IMR-90 (cell line): ENCODE measurements around the gene FRY. TPM values are rescaled to one million over a fixed set of nuclear protein-coding genes. Genes with fewer than 3 reads are reported as not detected.

Experiments
- ATAC-seq: fragments of 200-7000 bp; cut with Tn5 transposase; 2 replicates; pipeline ENCODE4 v1.9.1; 2020; ENCODE audit warnings: low read depth, mild to moderate bottlenecking, moderate library complexity
- BruUV-seq: library from RNA; stranded (reverse); fragments of 400-500 nt; replicated peaks from 2 replicates; lab custom pipeline; 2021; lab: Mats Ljungman, UMichigan
- CTCF ChIA-PET: fragments of 300-600 bp; formaldehyde crosslinking; extraction: SDS; loops from one replicate; lab custom pipeline; 2021; ENCODE audit warnings: antibody characterized with exemption; lab: Yijun Ruan, JAX
- POLR2A ChIA-PET: fragments of 300-600 bp; sonication (Branson Sonifier 250); formaldehyde crosslinking; loops from one replicate; lab custom pipeline; 2022; ENCODE audit warnings: antibody characterized with exemption; ENCODE audit not compliant: unreplicated experiment; lab: Charles Lee
- DNase-seq: peaks from one replicate; pipeline ENCODE4 v3.0.0; 2013
- H2AFZ ChIP-seq: replicated peaks from 2 replicates; pipeline ENCODE3; 2013; ENCODE audit warnings: low read length, mild to moderate bottlenecking; ENCODE audit not compliant: poor library complexity
- H2AK5ac ChIP-seq: 2 replicates; pipeline ENCODE4 v1.6.1; 2013; ENCODE audit warnings: low read depth, low read length, inconsistent platforms
- H2AK9ac ChIP-seq: replicated peaks from 2 replicates; pipeline ENCODE3; 2013; ENCODE audit warnings: mild to moderate bottlenecking, low read depth, low read length, moderate library complexity; ENCODE audit not compliant: poor library complexity
- H2BK120ac ChIP-seq: 2 replicates; pipeline ENCODE4 v1.6.1; 2013; ENCODE audit warnings: low read depth, low read length, inconsistent platforms
- H2BK15ac ChIP-seq: 3 replicates; pipeline ENCODE4 v1.6.1; 2013; ENCODE audit warnings: low read depth, low read length, inconsistent platforms
- H2BK20ac ChIP-seq: 2 replicates; pipeline ENCODE4 v1.6.1; 2013; ENCODE audit warnings: low read depth, mild to moderate bottlenecking, inconsistent platforms, low read length, moderate library complexity
- H2BK5ac ChIP-seq: 2 replicates; pipeline ENCODE4 v1.6.1; 2013; ENCODE audit warnings: mild to moderate bottlenecking, low read depth, low read length, inconsistent platforms; ENCODE audit not compliant: poor library complexity, severe bottlenecking
- H3K14ac ChIP-seq: replicated peaks from 2 replicates; pipeline ENCODE4 v1.6.1; 2013; ENCODE audit warnings: low read depth, low read length, inconsistent platforms
- H3K18ac ChIP-seq: 2 replicates; pipeline ENCODE4 v1.6.1; 2013; ENCODE audit warnings: low read depth, low read length, control low read depth
- H3K23ac ChIP-seq: 2 replicates; pipeline ENCODE4 v1.6.1; 2013; ENCODE audit warnings: low read depth, low read length, inconsistent platforms
- H3K27ac ChIP-seq: 2 replicates; pipeline ENCODE4 v1.5.1; 2013; ENCODE audit warnings: mild to moderate bottlenecking, control low read depth, low read length; ENCODE audit not compliant: insufficient read depth
- H3K27me3 ChIP-seq: 2 replicates; pipeline ENCODE4 v1.6.1; 2013; ENCODE audit warnings: low read length; ENCODE audit not compliant: control insufficient read depth, insufficient read depth
- H3K36me3 ChIP-seq: 2 replicates; pipeline ENCODE4 v1.6.1; 2013; ENCODE audit warnings: low read length, mixed read lengths; ENCODE audit not compliant: control insufficient read depth, insufficient read depth
- H3K4ac ChIP-seq: 2 replicates; pipeline ENCODE4 v1.6.1; 2013; ENCODE audit warnings: low read depth, low read length, inconsistent platforms
- H3K4me1 ChIP-seq: 2 replicates; pipeline ENCODE4 v1.6.1; 2013; ENCODE audit warnings: low read length, mixed read lengths; ENCODE audit not compliant: control insufficient read depth, insufficient read depth
- H3K4me2 ChIP-seq: 2 replicates; pipeline ENCODE4 v1.6.1; 2013; ENCODE audit warnings: low read depth, mild to moderate bottlenecking, control low read depth, low read length, moderate library complexity
- H3K4me3 ChIP-seq: 2 replicates; pipeline ENCODE4 v1.5.1; 2013; ENCODE audit warnings: low read depth, mild to moderate bottlenecking, control low read depth, low read length, moderate library complexity; ENCODE audit not compliant: insufficient read depth
- H3K56ac ChIP-seq: 2 replicates; pipeline ENCODE4 v1.6.1; 2013; ENCODE audit warnings: low read length, inconsistent platforms; ENCODE audit not compliant: insufficient read depth; ENCODE audit errors: extremely low read depth
- H3K79me1 ChIP-seq, 2 experiments: 2 replicates each; pipeline ENCODE4 v1.6.1; 2013; ENCODE audit warnings: low read length in 2 of 2, inconsistent platforms in 1 of 2, low read depth in 1 of 2
- H3K9ac ChIP-seq: 2 replicates; pipeline ENCODE4 v1.6.1; 2013; ENCODE audit warnings: low read depth, low read length, control low read depth
- H3K9me1 ChIP-seq: 2 replicates; pipeline ENCODE4 v1.6.1; 2013; ENCODE audit warnings: low read length, inconsistent platforms; ENCODE audit not compliant: insufficient read depth
- H3K9me3 ChIP-seq: 2 replicates; pipeline ENCODE4 v1.6.1; 2013; ENCODE audit warnings: low read length; ENCODE audit not compliant: control insufficient read depth, insufficient read depth
- H4K20me1 ChIP-seq: 2 replicates; pipeline ENCODE4 v1.6.1; 2013; ENCODE audit warnings: low read length, inconsistent platforms; ENCODE audit not compliant: insufficient read depth
- H4K5ac ChIP-seq: 2 replicates; pipeline ENCODE4 v1.6.1; 2013; ENCODE audit warnings: mild to moderate bottlenecking, low read depth, low read length, control low read depth
- H4K8ac ChIP-seq, 2 experiments: 2 replicates each; pipeline ENCODE4 v1.6.1; 2013; ENCODE audit warnings: low read depth in 2 of 2, low read length in 2 of 2, control low read depth in 1 of 2, inconsistent platforms in 1 of 2
- H4K91ac ChIP-seq: 2 replicates; pipeline ENCODE4 v1.6.1; 2013; ENCODE audit warnings: low read depth, low read length, inconsistent platforms; ENCODE audit not compliant: insufficient read depth
- BHLHE40 ChIP-seq: fragments of 150-350 bp; IDR thresholded peaks from 2 replicates; pipeline ENCODE4 v1.6.1; 2016; ENCODE audit warnings: mild to moderate bottlenecking, low read depth, low read length
- CEBPB ChIP-seq: IDR thresholded peaks from 2 replicates; pipeline ENCODE4 v1.6.1; 2012; ENCODE audit warnings: low read depth, low read length, improper control_type of control experiment
- CHD1 ChIP-seq: IDR thresholded peaks from 2 replicates; pipeline ENCODE4 v1.6.1; 2012; ENCODE audit warnings: low read depth, low read length, improper control_type of control experiment
- MAFK ChIP-seq: IDR thresholded peaks from 2 replicates; pipeline ENCODE4 v1.6.1; 2012; ENCODE audit warnings: low read depth, low read length, improper control_type of control experiment
- MAZ ChIP-seq: IDR thresholded peaks from 2 replicates; pipeline ENCODE4 v1.6.1; 2012; ENCODE audit warnings: low read depth, mild to moderate bottlenecking, low read length, improper control_type of control experiment, moderate library complexity, borderline replicate concordance
- NFE2L2 ChIP-seq: fragments of 150-350 bp; IDR thresholded peaks from 2 replicates; pipeline ENCODE4 v1.6.1; 2016; ENCODE audit warnings: low read depth, mild to moderate bottlenecking, low read length
- POLR2A ChIP-seq: IDR thresholded peaks from 2 replicates; pipeline ENCODE4 v1.6.1; 2012; ENCODE audit warnings: mild to moderate bottlenecking, low read depth, low read length
- RCOR1 ChIP-seq: IDR thresholded peaks from 2 replicates; pipeline ENCODE4 v1.6.1; 2012; ENCODE audit warnings: mild to moderate bottlenecking, low read length, improper control_type of control experiment; ENCODE audit not compliant: insufficient replicate concordance
- USF2 ChIP-seq: fragments of 150-350 bp; IDR thresholded peaks from 2 replicates; pipeline ENCODE4 v1.6.1; 2017; ENCODE audit warnings: mild to moderate bottlenecking, antibody characterized with exemption, low read length, low read depth
- WGBS, 2 experiments: methylation state at CpG; one replicate each; pipeline versions ENCODE4 v1.1.5 to v1.1.7; 2013; ENCODE audit warnings: missing lambda C conversion rate in 2 of 2; ENCODE audit not compliant: insufficient read length in 1 of 2; ENCODE audit errors: extremely low coverage in 2 of 2; 5-methylcytosine and 5-hydroxymethylcytosine counted together
- dilution Hi-C: fragments of 300-500 bp; cut with HindIII; formaldehyde crosslinking; loops from one replicate; pipeline ENCODE4 v1.14.3; 2018; ENCODE audit warnings: low sequenced_read_pairs; ENCODE audit not compliant: unreplicated experiment
- in situ Hi-C: fragments of 300-500 bp; cut with MboI; formaldehyde crosslinking; loops from 3 replicates; pipeline ENCODE4 v1.14.3; 2019; ENCODE audit warnings: low sequenced_read_pairs, inconsistent platforms, mixed read lengths
- intact Hi-C: fragments of 100-400 bp; cut with micrococcal nuclease; formaldehyde crosslinking; loops from 2 replicates; pipeline ENCODE4 v1.10.0; 2022
- polyA plus RNA-seq, 3 experiments: library from polyadenylated mRNA; depleted of rRNA; stranded (reverse); fragments of >200 nt; gene quantifications; 2 replicates each; pipeline ENCODE4 v1.2.3, GENCODE V29; 2012; ENCODE audit warnings: low replicate concordance in 1 of 3
- total RNA-seq: library from RNA; depleted of rRNA; stranded (reverse); fragments of >200 nt; gene quantifications from 2 replicates; pipeline ENCODE4 v1.2.3, GENCODE V29; 2012

The FRY gene
- total and polyA plus RNA-seq, 2 of the 4 experiments (the other 2 are of a cell fraction): 3.0 to 4.8 TPM

GRCh38 chr13:32222046-32222676, 190.6 kb downstream of the FRY start:
- peaks cover 8% of the 10 kb centered on the region; the same call in 1 of the 2 replicates for H3K36me3 ChIP-seq
- H3K4ac ChIP-seq: peak overlapping the region; percentile 79
- no peaks in the 10 kb centered on the region for H4K20me1 ChIP-seq
- peak overlapping the region; percentile 80; the same call in 2 of the 3 replicates for H2BK15ac ChIP-seq
- POLR2A ChIA-PET: no interaction called here
- H3K4me2 ChIP-seq: no peak overlapping the region
- in situ Hi-C loops (no loop called here), dilution Hi-C loops (no loop called here), intact Hi-C loops (no loop called here)
- no peaks in the 10 kb centered on the region for H3K79me1 ChIP-seq
- DNase-seq (no peak), ATAC-seq (no peak)
- H2AK5ac ChIP-seq: peak overlapping the region; percentile 79
- no peak overlapping the region for H3K27ac ChIP-seq
- H3K27me3 ChIP-seq: no peaks in the 10 kb centered on the region
- H4K91ac ChIP-seq: peak overlapping the region; percentile 73
- H3K4me3 ChIP-seq: no peak overlapping the region
- TF ChIP-seq NFE2L2 (no peak), BHLHE40 (no peak), RCOR1 (no peak), MAFK (no peak), POLR2A (no peak), USF2 (no peak), MAZ (no peak), CEBPB (no peak), CHD1 (no peak)
- H3K23ac ChIP-seq: peak overlapping the region; percentile 29; the same call in 1 of the 2 replicates
- no peaks in the 10 kb centered on the region for H3K9me3 ChIP-seq
- H3K14ac ChIP-seq: 0 out of 2 replicates have a peak overlapping the region, but pooled peaks have one; percentile 21
- peak overlapping the region; percentile 46 for H2BK20ac ChIP-seq
- H3K9me1 ChIP-seq: peaks cover 2% of the 10 kb centered on the region
- H2BK5ac ChIP-seq: no peak overlapping the region
- CTCF ChIA-PET: interaction anchor here (1.1 kb wide), 1 partner anchor 9 kb away, joined by 3 read pairs; no protein-coding TSS in a partner anchor
- 0 out of 4 replicates have a peak overlapping the region, but pooled peaks of 1 of the 2 experiments have one; percentile 12 for H4K8ac ChIP-seq
- no peak overlapping the region for H2AK9ac ChIP-seq
- no peak overlapping the region for H3K9ac ChIP-seq
- H3K18ac ChIP-seq: no peak overlapping the region
- BruUV-seq: no TSS peak
- H4K5ac ChIP-seq: peak overlapping the region; percentile 2; the same call in 1 of the 2 replicates
- 97% methylated on average over 5 of the region's 6 CpGs; no CpG with 5 or more reads in 1 of the 2 experiments for WGBS, 2 experiments
- peaks cover 14% of the 10 kb centered on the region for H3K4me1 ChIP-seq
- peak overlapping the region; percentile 70 for H2BK120ac ChIP-seq
- no peak overlapping the region for H2AFZ ChIP-seq
- H3K56ac ChIP-seq: no peak overlapping the region
